HepG2 (cell line): ENCODE results near the gene FEM1C. TPM values are rescaled to one million over a fixed set of nuclear protein-coding genes. Genes with fewer than 3 reads are reported as not detected.

ENCODE experiments used
- ATAC-seq: fragments of 200-7000 bp; cut with Tn5 transposase; 3 replicates; pipeline ENCODE4 v1.9.1; 2020; ENCODE audit warnings: mild to moderate bottlenecking, moderate library complexity
- BruUV-seq: library from RNA; stranded (reverse); fragments of 400-500 nt; replicated peaks from 2 replicates; lab custom pipeline; 2021; lab: Mats Ljungman, UMichigan
- CTCF ChIA-PET: fragments of 300-600 bp; formaldehyde crosslinking; extraction: SDS; loops from one replicate; lab custom pipeline; 2021; ENCODE audit warnings: low total read pairs, inconsistent platforms, low intra/inter-chr PET ratio; lab: Yijun Ruan, JAX
- POLR2A ChIA-PET: fragments of 350-600 bp; sonication (Branson Sonifier 250); formaldehyde crosslinking; loops from one replicate; lab custom pipeline; 2020; ENCODE audit warnings: antibody characterized with exemption, inconsistent platforms; lab: Yijun Ruan, JAX
- DNase-seq: peaks from one replicate; pipeline ENCODE4 v3.0.0-alpha.2; 2015; ENCODE audit warnings: low spot score
- FAIRE-seq: peaks from 3 replicates; lab custom pipeline; 2011; peaks lifted over from hg19 to GRCh38; lab: Jason Lieb, UNC
- H2AFZ ChIP-seq: one replicate; pipeline ENCODE4 v1.6.1; 2011; ENCODE audit warnings: low read length, inconsistent platforms
- H3K27ac ChIP-seq: fragments of 300-600 bp; 3 replicates; pipeline ENCODE4 v1.8.0; 2011; ENCODE audit warnings: mixed run types, mild to moderate bottlenecking, mixed read lengths, low read length, inconsistent platforms; ENCODE audit not compliant: insufficient read depth; ENCODE audit errors: extremely low read length
- H3K27me3 ChIP-seq, 2 experiments: fragments of 200-600 bp in 1 of 2; 2 replicates in 1 of 2; 3 replicates in 1 of 2; pipeline versions ENCODE4 v1.6.0 to v1.8.0; 2011; ENCODE audit warnings: low read length in 2 of 2, mild to moderate bottlenecking in 2 of 2, moderate library complexity in 2 of 2, inconsistent platforms in 1 of 2; ENCODE audit not compliant: insufficient read depth in 2 of 2, control insufficient read depth in 1 of 2
- H3K36me3 ChIP-seq, 2 experiments: fragments of 200-600 bp in 1 of 2; replicated peaks in 1 of 2; 2 replicates in 1 of 2; 3 replicates in 1 of 2; pipeline versions ENCODE4 v1.5.1 to v1.8.0; 2011; ENCODE audit warnings: low read length in 2 of 2, inconsistent platforms in 1 of 2; ENCODE audit not compliant: insufficient read depth in 2 of 2, control insufficient read depth in 1 of 2
- H3K4me1 ChIP-seq: 2 replicates; pipeline ENCODE4 v1.5.1; 2012; ENCODE audit warnings: low read length, inconsistent platforms; ENCODE audit not compliant: insufficient read depth
- H3K4me2 ChIP-seq: 2 replicates; pipeline ENCODE4 v1.6.0; 2011; ENCODE audit warnings: low read depth, low read length, inconsistent platforms
- H3K4me3 ChIP-seq, 3 experiments: fragments of 200-600 bp in 1 of 3; sonication (generic), shearing (Covaris generic) in 1 of 3; replicated peaks in 1 of 3; 2 replicates each; pipeline ENCODE4 v1.5.1; 2011 to 2016; ENCODE audit warnings: low read length in 3 of 3, inconsistent platforms in 2 of 3, low read depth in 2 of 3, mild to moderate bottlenecking in 2 of 3, control low read depth in 1 of 3, mixed read lengths in 1 of 3; ENCODE audit not compliant: insufficient read depth in 1 of 3
- H3K79me2 ChIP-seq: one replicate; pipeline ENCODE4 v1.6.1; 2011; ENCODE audit warnings: low read length, inconsistent platforms; ENCODE audit not compliant: insufficient read depth
- H3K9ac ChIP-seq: 2 replicates; pipeline ENCODE4 v1.6.0; 2011; ENCODE audit warnings: mild to moderate bottlenecking, low read depth, low read length, inconsistent platforms; ENCODE audit not compliant: insufficient read depth
- H3K9me3 ChIP-seq: 2 replicates; pipeline ENCODE4 v1.5.1; 2012; ENCODE audit warnings: mild to moderate bottlenecking, low read length
- H4K20me1 ChIP-seq: 2 replicates; pipeline ENCODE4 v1.6.0; 2011; ENCODE audit warnings: inconsistent platforms, mild to moderate bottlenecking, low read length, moderate library complexity; ENCODE audit not compliant: insufficient read depth
- EED ChIP-seq: sonication (generic); formaldehyde crosslinking; IDR thresholded peaks from 2 replicates; pipeline ENCODE4 v1.5.0; 2020; ENCODE audit warnings: mild to moderate bottlenecking, missing genetic modification reagents
- HNRNPH1 ChIP-seq: fragments of 200-400 bp; formaldehyde crosslinking; optimal IDR thresholded peaks from 2 replicates; pipeline ENCODE3; 2017; ENCODE audit warnings: mild to moderate bottlenecking, low read depth, low read length
- LBX2 ChIP-seq: sonication (generic); formaldehyde crosslinking; IDR thresholded peaks from 2 replicates; pipeline ENCODE4 v1.5.0; 2020; ENCODE audit warnings: missing genetic modification reagents, mild to moderate bottlenecking, borderline replicate concordance
- REST ChIP-seq, 2 experiments: IDR thresholded peaks; 2 replicates each; pipeline ENCODE4 v1.6.1; 2011 to 2012; ENCODE audit warnings: low read length in 2 of 2, borderline replicate concordance in 1 of 2, low read depth in 1 of 2, mild to moderate bottlenecking in 1 of 2, moderate library complexity in 1 of 2
- ZBTB33 ChIP-seq: sonication (generic); formaldehyde crosslinking; IDR thresholded peaks from 2 replicates; pipeline ENCODE4 v1.4.0; 2020; ENCODE audit warnings: missing genetic modification reagents
- ZNF501 ChIP-seq: sonication (generic); formaldehyde crosslinking; IDR thresholded peaks from 2 replicates; pipeline ENCODE4 v1.5.1; 2020; ENCODE audit warnings: mild to moderate bottlenecking, moderate library complexity, missing genetic modification reagents
- WGBS: methylation state at CpG from one replicate; pipeline ENCODE4 v1.1.6; 2017; ENCODE audit warnings: low lambda C conversion rate; 5-methylcytosine and 5-hydroxymethylcytosine counted together
- in situ Hi-C: cut with HindIII; loops from 2 replicates; pipeline ENCODE4 v1.10.0; 2017; ENCODE audit warnings: low pct_unique_long_range_greater_than_20kb; ENCODE audit not compliant: extremely low pct_ligation_motif_present
- intact Hi-C: fragments of 100-400 bp; cut with micrococcal nuclease; formaldehyde crosslinking; loops from one replicate; pipeline ENCODE4 v1.10.0; 2022; ENCODE audit not compliant: unreplicated experiment
- polyA plus RNA-seq, 8 experiments: library from polyadenylated mRNA; depleted of rRNA in 3 of 8; stranded (reverse) in 7 of 8; unstranded in 1 of 8; fragments of >200 nt; fragmentation: Illumina TruSeq in 4 of 8; extraction: Trizol in 4 of 8; gene quantifications; 2 replicates each; pipeline versions ENCODE4 v1.2.1 to v1.2.3, GENCODE V29; 2011 to 2016; ENCODE audit warnings: low read depth in 4 of 8, missing spikeins in 1 of 8, mixed read lengths in 1 of 8; ENCODE audit not compliant: insufficient read depth in 1 of 8
- total RNA-seq, 5 experiments: library from RNA; depleted of rRNA; stranded (reverse); fragments of >200 nt; fragmentation: Illumina TruSeq; extraction: Trizol; gene quantifications; 2 replicates each; pipeline ENCODE4 v1.2.3, GENCODE V29; 2016; ENCODE audit warnings: low read depth in 1 of 5

The FEM1C gene
- total and polyA plus RNA-seq, 2 of the 13 experiments (the other 11 are each of a cell fraction or from before 2014, with no cell fraction given): 5.5 to 8.3 TPM

DNA sequence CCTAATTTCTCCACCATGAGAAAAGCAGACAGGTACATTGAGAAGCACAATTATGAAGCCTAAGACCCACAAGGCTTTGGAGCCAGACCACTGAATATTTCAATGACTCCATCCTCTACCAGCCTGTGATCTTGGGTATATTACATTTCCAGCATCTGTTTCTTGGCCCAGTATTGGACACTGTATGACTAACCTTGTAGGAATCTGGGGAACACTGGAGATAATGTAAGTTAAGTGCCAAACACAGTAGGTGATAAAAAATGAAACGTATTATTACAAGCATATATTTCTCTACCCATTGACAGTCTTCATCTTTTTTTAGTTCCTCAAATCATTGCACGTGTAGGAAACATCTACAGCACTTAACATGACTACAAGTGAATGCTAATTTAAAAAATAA is 28.6 kb upstream of the FEM1C start:
- CTCF ChIA-PET: interaction anchor here (2.7 kb wide), 1 partner anchor 263 kb away, joined by 24 read pairs; no protein-coding TSS in a partner anchor
- H3K9me3 ChIP-seq: no peaks in the 10 kb centered on the region
- no peaks in the 10 kb centered on the region for H4K20me1 ChIP-seq
- H3K27ac ChIP-seq: no peak overlapping the region
- no peak for DNase-seq
- TF ChIP-seq ZNF501 (CRISPR knock-in tag): no peak
- TF ChIP-seq EED: no peak
- TF ChIP-seq ZBTB33 (CRISPR knock-in tag): no peak
- TF ChIP-seq LBX2 (CRISPR knock-in tag): no peak
- no peak for TF ChIP-seq REST (IDR thresholded peaks at IDR 0.05; ENCODE audit: borderline replicate concordance in 1 of 2, low read depth in 1 of 2, low read length in 2 of 2)
- TF ChIP-seq HNRNPH1: no peak
- peaks cover 0 to 3% of the 10 kb centered on the region in 2 experiments; a peak in 2 of 5 replicates for H3K27me3 ChIP-seq
- H3K36me3 ChIP-seq: no peaks in the 10 kb centered on the region
- in situ Hi-C loops: no loop called here
- H3K4me1 ChIP-seq: no peaks in the 10 kb centered on the region
- H3K4me2 ChIP-seq: no peak overlapping the region
- POLR2A ChIA-PET: no interaction called here
- no peak overlapping the region for H3K4me3 ChIP-seq
- WGBS: 5% methylated on average over 2 of the region's 2 CpGs
- intact Hi-C loops: no loop called here
- no peak overlapping the region for H3K9ac ChIP-seq
- BruUV-seq: no TSS peak
- no peak for ATAC-seq
- H2AFZ ChIP-seq: no peak overlapping the region
- H3K79me2 ChIP-seq: no peaks in the 10 kb centered on the region
- no peak for FAIRE-seq
